Kidney epithelial cell (primary cell): ENCODE data around the gene SLC9A3. TPM values are rescaled to one million over a fixed set of nuclear protein-coding genes. Genes with fewer than 3 reads are reported as not detected.
A peak's percentile ranks its signal among the peaks of the same experiment; 100 is the strongest.

ENCODE experiments used
- DNase-seq: peaks from one replicate; pipeline ENCODE4 v3.0.0-alpha.2; 2010; ENCODE audit warnings: low read depth
- H3K27me3 ChIP-seq: 2 replicates; pipeline ENCODE4 v1.6.0; 2011; ENCODE audit warnings: low read length; ENCODE audit not compliant: control insufficient read depth, insufficient read depth
- H3K36me3 ChIP-seq: 2 replicates; pipeline ENCODE4 v1.5.1; 2011; ENCODE audit warnings: low read length; ENCODE audit not compliant: control insufficient read depth, insufficient read depth
- H3K4me3 ChIP-seq: 2 replicates; pipeline ENCODE4 v1.5.1; 2011; ENCODE audit warnings: low read depth, mild to moderate bottlenecking, control low read depth, low read length
- CTCF ChIP-seq: IDR thresholded peaks from 2 replicates; pipeline ENCODE4 v1.5.1; 2011; ENCODE audit warnings: mild to moderate bottlenecking, moderate library complexity, low read length, control low read depth, inconsistent platforms; ENCODE audit not compliant: insufficient read depth, poor library complexity, severe bottlenecking
- total RNA-seq: library from RNA; depleted of rRNA; stranded (reverse); fragments of >200 nt; gene quantifications from 2 replicates; pipeline ENCODE4 v1.2.3, GENCODE V29; 2015

The SLC9A3 gene
- total RNA-seq, 1 donor from 2014 or later: 3.6 TPM

GRCh38 chr5:458547-459353 lies 65.5 kb downstream of the SLC9A3 start:
- Histone ChIP-seq H3K27me3 (no peaks in the 10 kb centered on the region), H3K36me3 (peaks cover 3% of the 10 kb centered on the region), H3K4me3 (no peak overlapping the region)
- DNase-seq: peak; percentile 75
- TF ChIP-seq CTCF: no peak

- TF ChIP-seq CTCF: no peak
- no peaks in the 10 kb centered on the region for H3K27me3 ChIP-seq
- DNase-seq: no peak
- H3K36me3 ChIP-seq: peaks cover 3% of the 10 kb centered on the region
- no peak overlapping the region for H3K4me3 ChIP-seq
Observed at GRCh38 chr5:457195-457961, 66.9 kb downstream of the SLC9A3 start.

GRCh38 chr5:456351-457194 lies 67.7 kb downstream of the SLC9A3 start:
- Histone ChIP-seq H3K4me3 (no peak overlapping the region), H3K36me3 (peaks cover 3% of the 10 kb centered on the region), H3K27me3 (no peaks in the 10 kb centered on the region)
- DNase-seq: no peak
- no peak for TF ChIP-seq CTCF

GRCh38 chr5:455806-456205 lies 68.4 kb downstream of the SLC9A3 start:
- H3K4me3 ChIP-seq: no peak overlapping the region
- DNase-seq: no peak
- H3K36me3 ChIP-seq: peaks cover 4% of the 10 kb centered on the region
- TF ChIP-seq CTCF: no peak
- no peaks in the 10 kb centered on the region for H3K27me3 ChIP-seq

- no peaks in the 10 kb centered on the region for H3K27me3 ChIP-seq
- no peak for TF ChIP-seq CTCF
- no peak for DNase-seq
- H3K4me3 ChIP-seq: no peak overlapping the region
- H3K36me3 ChIP-seq: peaks cover 4% of the 10 kb centered on the region
Observed at GRCh38 chr5:454936-455335, 69.3 kb downstream of the SLC9A3 start.
